Measurements from ENCODE around the gene COL6A3. TPM values are rescaled to one million over a fixed set of nuclear protein-coding genes. Genes with fewer than 3 reads are reported as not detected.

The COL6A3 gene
- total RNA-seq, 4 donors from 2014 or later, result 105 to 712 (median 274) TPM

- ATAC-seq (ENCODE audit: low FRiP score) (no peak), DNase-seq (ENCODE audit: low spot score) (no peak)
- no peak for TF ChIP-seq CTCF (IDR thresholded peaks at IDR 0.05)
Measured at GRCh38 chr2:237427769-237428506, 14.0 kb upstream of the COL6A3 start.

- ATAC-seq (ENCODE audit: low FRiP score), result no peak
- no peak for TF ChIP-seq CTCF (IDR thresholded peaks at IDR 0.05)
- no peak for DNase-seq (ENCODE audit: low spot score)
Measured at GRCh38 chr2:237426517-237426916, 12.6 kb upstream of the COL6A3 start.

- TF ChIP-seq CTCF (IDR thresholded peaks at IDR 0.05), result no peak
- DNase-seq (ENCODE audit: low spot score) (no peak), ATAC-seq (ENCODE audit: low FRiP score) (no peak)
Measured at GRCh38 chr2:237425320-237425719, 11.4 kb upstream of the COL6A3 start.

- TF ChIP-seq CTCF (IDR thresholded peaks at IDR 0.05), result no peak
- ATAC-seq (ENCODE audit: low FRiP score) (no peak), DNase-seq (ENCODE audit: low spot score) (no peak)
Measured at GRCh38 chr2:237424544-237424943, 10.6 kb upstream of the COL6A3 start.

GRCh38 chr2:237423891-237424290 lies 9.9 kb upstream of the COL6A3 start:
- TF ChIP-seq CTCF (IDR thresholded peaks at IDR 0.05), result no peak
- ATAC-seq (ENCODE audit: low FRiP score) (no peak), DNase-seq (ENCODE audit: low spot score) (no peak)

GRCh38 chr2:237422309-237422708 lies 8.3 kb upstream of the COL6A3 start:
- no peak for ATAC-seq (ENCODE audit: low FRiP score)
- TF ChIP-seq CTCF (IDR thresholded peaks at IDR 0.05), result no peak
- DNase-seq (ENCODE audit: low spot score), result no peak

- peak in 1 of 3 donors; percentile 35 for TF ChIP-seq CTCF (IDR thresholded peaks at IDR 0.05)
- DNase-seq (ENCODE audit: low spot score) (peak; percentile 59), ATAC-seq (ENCODE audit: low FRiP score) (peak; percentile 73)
Measured at GRCh38 chr2:237421542-237422116, 7.7 kb upstream of the COL6A3 start.

Data from omental fat pad (tissue), 4 donors.